ENCODE data around the gene TSPAN11. TPM values are rescaled to one million over a fixed set of nuclear protein-coding genes. Genes with fewer than 3 reads are reported as not detected.

TSPAN11 gene
- total RNA-seq, 2 donors from 2014 or later: 2.5 to 4.1 TPM

DNA sequence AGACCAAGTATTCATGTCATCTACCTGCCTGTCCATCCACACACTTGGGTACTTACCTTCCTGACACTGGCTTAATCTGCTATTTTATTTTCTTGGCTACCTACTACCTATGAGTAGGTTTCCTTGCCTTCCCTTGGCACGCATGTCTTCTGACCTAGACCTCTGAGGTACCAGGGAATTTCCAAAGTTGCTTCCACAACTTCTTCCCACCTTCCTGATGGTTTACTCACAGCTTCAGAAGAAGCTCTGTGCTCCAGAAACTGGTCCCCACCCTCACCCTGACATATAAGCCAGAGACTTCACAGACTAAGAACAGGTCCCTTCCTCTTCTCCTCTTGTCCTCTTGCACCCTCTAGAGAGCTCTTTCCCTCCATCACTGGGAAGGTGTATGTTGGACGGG lies 111.4 kb downstream of the TSPAN11 start:
- Histone ChIP-seq H3K9me3 (no peaks in the 10 kb centered on the region), H3K4me1 (peaks cover 0 to 23% of the 10 kb centered on the region in 2 donors), H3K4me3 (no peak overlapping the region), H3K27me3 (no peaks in the 10 kb centered on the region), H3K36me3 (no peaks in the 10 kb centered on the region), H3K27ac (no peak overlapping the region)
- DNase-seq (ENCODE audit: low spot score): no peak
- TF ChIP-seq, protein P1, sequence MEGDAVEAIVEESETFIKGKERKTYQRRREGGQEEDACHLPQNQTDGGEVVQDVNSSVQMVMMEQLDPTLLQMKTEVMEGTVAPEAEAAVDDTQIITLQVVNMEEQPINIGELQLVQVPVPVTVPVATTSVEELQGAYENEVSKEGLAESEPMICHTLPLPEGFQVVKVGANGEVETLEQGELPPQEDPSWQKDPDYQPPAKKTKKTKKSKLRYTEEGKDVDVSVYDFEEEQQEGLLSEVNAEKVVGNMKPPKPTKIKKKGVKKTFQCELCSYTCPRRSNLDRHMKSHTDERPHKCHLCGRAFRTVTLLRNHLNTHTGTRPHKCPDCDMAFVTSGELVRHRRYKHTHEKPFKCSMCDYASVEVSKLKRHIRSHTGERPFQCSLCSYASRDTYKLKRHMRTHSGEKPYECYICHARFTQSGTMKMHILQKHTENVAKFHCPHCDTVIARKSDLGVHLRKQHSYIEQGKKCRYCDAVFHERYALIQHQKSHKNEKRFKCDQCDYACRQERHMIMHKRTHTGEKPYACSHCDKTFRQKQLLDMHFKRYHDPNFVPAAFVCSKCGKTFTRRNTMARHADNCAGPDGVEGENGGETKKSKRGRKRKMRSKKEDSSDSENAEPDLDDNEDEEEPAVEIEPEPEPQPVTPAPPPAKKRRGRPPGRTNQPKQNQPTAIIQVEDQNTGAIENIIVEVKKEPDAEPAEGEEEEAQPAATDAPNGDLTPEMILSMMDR (IDR thresholded peaks at IDR 0.05): no peak

DNA sequence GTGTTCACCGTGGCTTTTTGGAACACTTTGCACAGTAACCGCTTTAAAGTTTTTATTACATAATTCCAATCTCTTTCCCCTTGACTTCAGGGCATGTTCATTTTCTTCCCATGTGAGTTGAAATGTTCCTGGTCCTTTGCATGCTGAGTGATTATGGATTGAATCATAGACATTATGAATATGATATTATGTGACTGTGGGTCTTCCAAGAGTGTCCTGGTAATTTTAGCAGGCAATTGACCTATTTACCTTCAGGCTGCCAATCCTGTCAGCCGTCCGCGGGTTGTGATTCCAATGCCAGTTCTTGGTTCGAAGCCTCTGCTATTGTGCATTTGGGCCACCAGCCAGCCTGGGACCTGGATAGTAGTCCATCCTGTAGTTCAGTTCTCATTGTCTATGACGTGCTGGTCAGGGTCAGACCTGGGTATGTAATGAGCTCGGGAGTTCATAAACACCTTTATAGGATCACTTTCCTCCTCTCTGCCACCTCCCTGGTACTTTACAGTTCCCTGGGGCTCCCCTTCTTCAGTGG lies 114.6 kb downstream of the TSPAN11 start:
- peak overlapping the region in 1 of 2 donors; percentile 7 for H3K27ac ChIP-seq
- H3K36me3 ChIP-seq: no peaks in the 10 kb centered on the region
- peaks cover 0 to 13% of the 10 kb centered on the region in 2 donors for H3K4me1 ChIP-seq
- H3K9me3 ChIP-seq: no peaks in the 10 kb centered on the region
- TF ChIP-seq, protein P1 (IDR thresholded peaks at IDR 0.05): no peak
- DNase-seq (ENCODE audit: low spot score): no peak
- H3K27me3 ChIP-seq: no peaks in the 10 kb centered on the region
- no peak overlapping the region for H3K4me3 ChIP-seq

Other genes starting within 250 kb of the TSPAN11 start
- gene IPO8, start 230.9 kb upstream of the TSPAN11 start, total RNA-seq: 10 to 100 TPM; 18.0 to 23.3 TPM
- gene CAPRIN2, start 171.8 kb upstream of the TSPAN11 start, total RNA-seq: 10 to 100 TPM; 20.9 to 34.3 TPM
- gene DDX11, start 147.1 kb downstream of the TSPAN11 start, total RNA-seq: 1 to 10 TPM; 1.1 to 5.3 TPM

All from right atrium auricular region (tissue), 2 donors.